HPDE6-E6E7 (cell line): Measurements from ENCODE around the gene IFIT2.
"Not testable (repeated sequence)": the region's sequence is repeated elsewhere in the genome, so short reads cannot be mapped to it uniquely, and the experiment has no call there.

ENCODE experiments used
- DNase-seq: peaks from one replicate; pipeline ENCODE4 v3.0.0; 2011; ENCODE audit warnings: missing footprints; ENCODE audit errors: extremely low spot score

IFIT2 gene

DNA sequence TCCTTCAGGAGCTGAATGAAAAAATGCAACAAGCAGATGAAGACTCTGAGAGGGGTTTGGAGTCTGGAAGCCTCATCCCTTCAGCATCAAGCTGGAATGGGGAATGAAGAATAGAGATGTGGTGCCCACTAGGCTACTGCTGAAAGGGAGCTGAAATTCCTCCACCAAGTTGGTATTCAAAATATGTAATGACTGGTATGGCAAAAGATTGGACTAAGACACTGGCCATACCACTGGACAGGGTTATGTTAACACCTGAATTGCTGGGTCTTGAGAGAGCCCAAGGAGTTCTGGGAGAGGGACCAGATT lies 5.4 kb downstream of the IFIT2 start:
- no peak for DNase-seq

- no peak for DNase-seq
These were observed 6.4 kb downstream of the IFIT2 start for GRCh38 chr10:89308266-89308665.

GRCh38 chr10:89308736-89309135 lies 6.9 kb downstream of the IFIT2 start:
- no peak for DNase-seq

- no peak for DNase-seq
These were observed 7.6 kb downstream of the IFIT2 start for GRCh38 chr10:89309156-89310055.

DNA sequence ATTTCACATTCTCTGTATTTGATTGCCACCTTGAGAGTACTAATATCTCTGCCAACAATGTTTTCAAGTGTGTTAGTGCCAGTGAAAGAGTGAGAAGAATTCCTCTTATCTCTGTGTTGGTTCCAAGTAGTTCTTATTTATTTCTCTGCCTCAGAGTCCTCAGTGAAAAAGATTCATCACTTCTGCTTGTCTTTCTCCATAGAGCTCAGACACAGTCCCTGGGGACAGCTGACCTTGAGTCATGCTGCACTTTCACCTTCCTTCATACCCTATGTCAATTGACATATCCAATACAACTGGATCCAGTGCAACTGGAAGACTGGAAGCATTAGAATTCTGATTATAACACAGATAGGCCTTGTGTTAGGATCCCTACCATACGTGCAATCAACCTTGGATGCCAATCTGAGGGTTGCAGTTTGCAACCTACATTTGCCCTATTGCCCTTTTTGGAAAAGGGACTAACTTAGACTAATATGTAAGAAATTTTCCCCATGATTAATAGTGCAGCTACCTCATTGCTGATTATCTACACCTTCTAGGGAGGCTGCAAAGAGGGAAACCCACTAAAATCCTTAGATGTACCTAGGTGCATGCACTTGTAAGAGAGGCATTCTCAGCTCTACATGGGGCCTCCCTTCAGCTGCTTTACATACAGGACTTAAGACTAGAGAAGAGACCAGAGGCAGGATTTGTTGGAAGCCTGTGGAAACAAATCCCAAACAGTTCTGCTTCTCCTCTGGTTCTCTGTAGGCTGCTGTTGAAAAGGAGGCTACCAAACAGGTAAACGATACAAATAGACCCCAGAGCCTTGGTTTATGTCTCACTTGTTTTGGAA lies 8.4 kb downstream of the IFIT2 start:
- DNase-seq, result no peak

- DNase-seq, result no peak
These were observed 11.1 kb downstream of the IFIT2 start for GRCh38 chr10:89312973-89313372.

- no peak for DNase-seq
These were observed 12.8 kb downstream of the IFIT2 start for GRCh38 chr10:89314676-89315075.

- DNase-seq, result not testable (repeated sequence)
These were observed 16.2 kb downstream of the IFIT2 start for GRCh38 chr10:89318047-89318446.

DNA sequence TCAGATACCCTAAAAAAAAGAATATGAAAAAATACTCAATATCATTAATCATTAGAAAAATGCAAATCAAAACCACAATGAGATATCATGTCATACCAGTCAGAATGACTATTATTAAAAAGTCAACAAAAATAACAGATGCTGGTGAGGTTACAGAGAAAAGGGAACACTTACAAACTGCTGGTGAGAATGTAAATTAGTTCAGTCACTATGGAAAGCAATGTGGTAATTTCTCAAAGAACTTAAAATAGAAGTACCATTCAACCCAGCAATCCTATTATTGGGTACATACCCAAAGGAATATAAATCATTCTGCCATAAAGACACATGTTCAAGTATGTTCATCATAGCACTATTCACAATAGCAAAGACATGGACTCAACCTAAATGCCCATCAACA lies 23.2 kb downstream of the IFIT2 start:
- DNase-seq, result not testable (repeated sequence)

DNA sequence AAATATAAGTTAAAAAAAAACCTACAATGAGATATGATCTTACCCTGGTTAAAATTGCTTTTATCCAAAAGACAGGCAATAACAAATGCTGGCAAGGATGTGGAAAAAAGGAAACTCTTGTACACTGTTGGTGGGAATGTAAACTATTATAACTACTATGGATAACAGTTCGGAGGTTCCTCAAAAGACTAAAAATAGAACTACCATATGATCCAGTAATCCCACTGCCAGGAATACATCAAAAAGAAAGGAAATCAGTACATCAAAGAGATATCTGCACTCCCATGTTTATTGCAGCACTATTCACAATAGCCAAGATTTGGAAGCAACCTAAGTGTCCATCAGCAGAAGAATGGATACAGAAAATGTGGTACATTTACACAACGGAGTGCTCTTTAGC lies 24.0 kb downstream of the IFIT2 start:
- not testable (repeated sequence) for DNase-seq

- no peak for DNase-seq
These were observed 26.1 kb downstream of the IFIT2 start, which contains the start of gene IFIT3 for GRCh38 chr10:89327803-89328441. TSS of gene IFIT3 (plus strand) at chr10:89327997. CDS start at chr10:89328074, 77 bp downstream.

DNA sequence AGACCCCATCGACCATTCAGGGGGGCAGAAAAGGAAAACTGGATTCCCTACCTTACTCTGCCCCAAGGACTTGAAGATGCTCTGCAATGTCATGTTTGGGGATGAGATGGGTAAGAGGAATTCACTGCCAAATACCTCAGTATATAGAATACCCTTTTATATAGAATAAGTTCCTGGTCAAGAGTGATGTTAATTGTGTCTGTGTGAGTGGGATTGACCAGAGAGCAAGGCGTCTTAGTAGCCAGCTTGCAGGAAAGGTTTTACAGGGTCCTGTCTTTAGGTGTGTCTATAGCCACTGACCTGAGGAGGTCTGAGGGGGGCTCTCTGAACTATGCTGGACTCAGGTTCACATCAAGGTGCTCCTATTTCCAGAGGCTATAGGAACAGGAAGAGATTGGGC lies 27.3 kb downstream of the IFIT2 start:
- DNase-seq, result no peak

DNA sequence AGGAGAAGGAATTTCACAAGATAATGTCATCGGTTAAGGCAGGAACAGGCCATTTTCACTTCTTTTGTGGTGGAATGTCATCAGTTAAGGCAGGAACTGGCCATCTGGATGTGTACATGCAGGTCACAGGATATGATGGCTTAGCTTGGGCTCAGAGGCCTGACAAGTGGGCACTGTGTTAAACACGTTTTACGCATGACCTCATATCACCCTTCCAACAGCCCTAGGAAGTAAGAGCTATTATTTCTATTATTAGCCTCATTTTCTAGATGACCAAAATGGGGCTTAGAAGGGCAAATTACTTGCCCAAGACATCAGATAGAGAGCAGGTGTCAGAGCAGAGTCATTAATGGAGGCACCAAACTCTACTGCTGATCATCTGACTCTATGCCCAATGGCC lies 28.2 kb downstream of the IFIT2 start:
- DNase-seq, result not testable (repeated sequence)

GRCh38 chr10:89330537-89331212 lies 28.8 kb downstream of the IFIT2 start:
- DNase-seq, result no peak

DNA sequence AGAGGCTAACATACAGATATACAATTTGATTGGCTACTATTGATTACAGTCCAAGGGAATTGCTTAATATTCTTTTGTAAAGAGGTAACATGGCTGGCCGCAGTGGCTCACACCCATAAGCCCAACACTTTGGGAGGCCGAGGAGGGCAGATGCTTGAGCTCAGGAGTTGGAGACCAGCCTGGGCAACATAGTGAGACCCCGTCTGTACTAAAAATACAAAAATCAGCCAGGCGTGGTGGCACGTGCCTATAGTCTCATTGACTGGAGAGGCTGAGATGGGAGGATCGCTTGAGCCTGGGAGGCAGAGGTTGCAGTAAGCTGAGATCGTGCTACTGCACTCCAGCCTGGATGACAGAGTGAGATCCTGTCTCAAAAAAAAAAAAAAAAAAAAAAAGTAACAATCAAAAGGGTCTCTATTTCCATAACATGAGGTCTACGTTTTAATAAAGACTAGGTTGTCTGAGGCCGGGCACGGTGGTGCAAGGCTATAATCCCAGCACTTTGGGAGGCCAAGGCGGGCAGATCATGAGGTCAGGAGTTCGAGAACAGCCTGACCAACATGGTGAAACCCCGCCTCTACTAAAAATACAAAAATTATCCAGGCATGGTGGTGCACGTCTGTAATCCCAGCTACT lies 29.8 kb downstream of the IFIT2 start:
- DNase-seq, result not testable (repeated sequence)

DNA sequence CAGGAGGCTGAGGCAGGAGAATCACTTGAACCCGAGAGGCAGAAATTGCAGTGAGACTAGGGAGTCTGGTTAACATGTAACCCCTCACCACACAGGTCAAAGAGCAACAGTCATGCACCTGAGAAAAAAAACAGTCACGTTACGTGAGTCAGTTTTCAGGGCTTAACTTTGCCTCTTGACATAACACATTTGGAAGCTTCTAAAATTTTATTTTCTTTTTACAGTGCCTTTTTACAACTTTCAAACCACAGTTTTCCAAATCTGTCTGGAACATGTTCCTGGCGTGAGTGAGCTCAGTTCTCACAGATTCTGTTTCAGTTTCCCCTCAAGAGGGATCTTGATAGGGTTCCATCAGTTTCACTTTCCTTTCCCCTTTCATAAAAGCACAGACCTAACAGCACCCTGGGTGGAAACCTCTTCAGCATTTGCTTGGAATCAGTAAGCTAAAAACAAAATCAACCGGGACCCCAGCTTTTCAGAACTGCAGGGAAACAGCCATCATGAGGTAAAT lies 30.3 kb downstream of the IFIT2 start:
- DNase-seq, result no peak

GRCh38 chr10:89335226-89335625 lies 33.4 kb downstream of the IFIT2 start:
- DNase-seq, result no peak

DNA sequence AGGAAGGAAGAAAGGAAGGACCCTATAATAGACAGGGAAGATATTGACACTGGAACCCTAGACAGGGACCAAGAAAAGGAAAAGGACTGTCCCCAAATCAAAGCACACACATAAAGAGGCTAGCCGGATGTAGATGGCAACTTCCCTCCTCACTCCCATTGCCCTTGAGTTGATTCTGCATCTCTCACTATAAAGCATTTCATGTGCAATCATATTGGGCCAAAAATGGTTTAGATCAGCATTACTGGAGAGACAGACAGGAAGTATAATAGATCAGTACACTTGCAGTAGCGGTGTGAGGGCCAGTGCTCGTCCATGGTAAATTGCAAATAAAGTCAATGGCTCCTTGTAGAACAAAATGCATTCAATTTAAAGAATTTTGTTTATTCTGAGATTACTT lies 34.4 kb downstream of the IFIT2 start:
- no peak for DNase-seq

- DNase-seq, result no peak
These were observed 35.6 kb downstream of the IFIT2 start for GRCh38 chr10:89337484-89337883.

DNA sequence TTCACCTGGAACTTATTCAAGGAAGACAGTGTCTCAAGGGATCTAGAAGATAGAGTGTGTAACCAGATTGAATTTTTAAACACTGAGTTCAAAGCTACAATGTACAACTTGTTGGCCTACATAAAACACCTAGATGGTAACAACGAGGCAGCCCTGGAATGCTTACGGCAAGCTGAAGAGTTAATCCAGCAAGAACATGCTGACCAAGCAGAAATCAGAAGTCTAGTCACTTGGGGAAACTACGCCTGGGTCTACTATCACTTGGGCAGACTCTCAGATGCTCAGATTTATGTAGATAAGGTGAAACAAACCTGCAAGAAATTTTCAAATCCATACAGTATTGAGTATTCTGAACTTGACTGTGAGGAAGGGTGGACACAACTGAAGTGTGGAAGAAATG lies 36.9 kb downstream of the IFIT2 start:
- DNase-seq, result no peak

- no peak for DNase-seq
These were observed 38.0 kb downstream of the IFIT2 start for GRCh38 chr10:89339875-89340274.
